Kidney (tissue), 14 donors: ENCODE data around the gene SLC35B1. TPM values are rescaled to one million over a fixed set of nuclear protein-coding genes. Genes with fewer than 3 reads are reported as not detected.
A peak's percentile ranks its signal among the peaks of the same experiment; 100 is the strongest.

Experiments used
- DNase-seq, 5 donors: peaks; one replicate each; pipeline ENCODE4 v3.0.0-alpha.2; 2013 to 2020
- FAIRE-seq: peaks from 2 replicates; lab custom pipeline; 2012; peaks lifted over from hg19 to GRCh38; lab: Jason Lieb, UNC
- H3K27ac ChIP-seq, 2 donors: one replicate each; pipeline ENCODE4 v1.7.0; 2013; ENCODE audit warnings: low read depth in 2 of 2, low read length in 2 of 2, inconsistent platforms in 1 of 2
- H3K27me3 ChIP-seq: one replicate; pipeline ENCODE4 v1.7.1; 2013; ENCODE audit warnings: low read length, inconsistent platforms; ENCODE audit not compliant: control insufficient read depth, insufficient read depth
- H3K36me3 ChIP-seq, 3 donors: one replicate each; pipeline versions ENCODE4 v1.7.0 to v1.7.1; 2013; ENCODE audit warnings: low read length in 3 of 3, control low read depth in 1 of 3, inconsistent platforms in 1 of 3; ENCODE audit not compliant: insufficient read depth in 3 of 3, control insufficient read depth in 2 of 3
- H3K4me1 ChIP-seq, 3 donors: one replicate each; pipeline versions ENCODE4 v1.7.0 to v1.7.1; 2013; ENCODE audit warnings: low read length in 3 of 3, inconsistent platforms in 1 of 3, low read depth in 1 of 3; ENCODE audit not compliant: control insufficient read depth in 2 of 3, insufficient read depth in 2 of 3
- H3K4me3 ChIP-seq, 3 donors: one replicate each; pipeline versions ENCODE4 v1.7.0 to v1.8.1; 2013; ENCODE audit warnings: low read length in 3 of 3, control low read depth in 1 of 3, inconsistent platforms in 1 of 3
- H3K9ac ChIP-seq, 3 donors: one replicate each; pipeline versions ENCODE4 v1.7.0 to v1.7.1; 2013; ENCODE audit warnings: low read length in 3 of 3, control low read depth in 1 of 3, inconsistent platforms in 1 of 3
- H3K9me3 ChIP-seq, 3 donors: one replicate each; pipeline versions ENCODE4 v1.7.0 to v1.7.1; 2013; ENCODE audit warnings: low read length in 3 of 3, control low read depth in 1 of 3, inconsistent platforms in 1 of 3; ENCODE audit not compliant: control insufficient read depth in 2 of 3, insufficient read depth in 1 of 3
- intact Hi-C: fragments of 100-400 bp; cut with DNase I; formaldehyde crosslinking; loops from one replicate; pipeline ENCODE4 v1.11.1; 2022
- polyA plus RNA-seq: library from polyadenylated mRNA; stranded (reverse); fragments of 350-450 nt; fragmentation: Illumina TruSeq; extraction: RNeasy Lipid Tissue Mini Kit (QIAGEN cat#74804); gene quantifications from one replicate; pipeline ENCODE4 v1.2.3, GENCODE V29; 2014; ENCODE audit warnings: low read depth, low replicate concordance; ENCODE audit not compliant: insufficient read depth
- total RNA-seq: library from RNA; stranded (reverse); fragmentation: NEBNext Ultra II Directional; extraction: Animal tissue kit (Norgen Biotek cat#: 25700); gene quantifications from one replicate; pipeline ENCODE4 v1.2.1, GENCODE V29; 2021
- TF ChIP-seq, protein P1 (sequence below): IDR thresholded peaks from 3 replicates; pipeline ENCODE4 v1.5.1; 2012; ENCODE audit warnings: mild to moderate bottlenecking, moderate library complexity, borderline replicate concordance; ENCODE audit not compliant: insufficient read depth; ENCODE audit errors: extremely low read depth
- donor health status: control.
- donor health status: control.
- donor health status: control.
- donor health status: control.
- donor health status: control.
- donor health status: DM: yes; HTN: yes; CAD: no.
- donor health status: Normal renal cell carcinoma (clear cell type).

Gene SLC35B1
- total and polyA plus RNA-seq, 2 donors from 2014 or later = 56.6 to 83.7 TPM

DNA sequence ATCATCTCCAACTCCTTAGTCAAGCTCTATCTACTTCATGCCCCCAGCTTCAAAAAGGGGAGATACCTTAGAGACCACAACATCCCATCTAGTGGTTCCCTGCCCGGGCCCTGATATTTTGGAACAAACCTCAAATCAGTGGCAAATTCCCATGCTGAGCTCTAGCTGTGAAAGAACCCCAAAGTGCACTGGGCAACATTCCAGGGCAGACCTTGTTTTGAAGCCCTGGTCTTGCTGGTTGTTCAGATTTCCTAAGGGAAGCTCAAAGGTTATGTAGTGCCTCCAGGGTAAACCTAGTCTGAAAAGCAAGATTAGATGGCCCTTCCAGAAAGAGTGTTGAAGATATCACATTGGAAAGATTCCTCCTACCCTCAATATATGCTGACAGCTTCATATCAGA, 39.9 kb upstream of the SLC35B1 start:
- Histone ChIP-seq H3K9me3 (no peaks in the 10 kb centered on the region), H3K9ac (no peak overlapping the region), H3K4me1 (peaks cover 0 to 22% (median 5%) of the 10 kb centered on the region in 3 donors), H3K4me3 (no peak overlapping the region), H3K36me3 (no peaks in the 10 kb centered on the region), H3K27ac (peak overlapping the region in 1 of 2 donors; percentile 32), H3K27me3 (no peaks in the 10 kb centered on the region)
- FAIRE-seq = no peak
- DNase-seq = no peak
- TF ChIP-seq, protein P1, sequence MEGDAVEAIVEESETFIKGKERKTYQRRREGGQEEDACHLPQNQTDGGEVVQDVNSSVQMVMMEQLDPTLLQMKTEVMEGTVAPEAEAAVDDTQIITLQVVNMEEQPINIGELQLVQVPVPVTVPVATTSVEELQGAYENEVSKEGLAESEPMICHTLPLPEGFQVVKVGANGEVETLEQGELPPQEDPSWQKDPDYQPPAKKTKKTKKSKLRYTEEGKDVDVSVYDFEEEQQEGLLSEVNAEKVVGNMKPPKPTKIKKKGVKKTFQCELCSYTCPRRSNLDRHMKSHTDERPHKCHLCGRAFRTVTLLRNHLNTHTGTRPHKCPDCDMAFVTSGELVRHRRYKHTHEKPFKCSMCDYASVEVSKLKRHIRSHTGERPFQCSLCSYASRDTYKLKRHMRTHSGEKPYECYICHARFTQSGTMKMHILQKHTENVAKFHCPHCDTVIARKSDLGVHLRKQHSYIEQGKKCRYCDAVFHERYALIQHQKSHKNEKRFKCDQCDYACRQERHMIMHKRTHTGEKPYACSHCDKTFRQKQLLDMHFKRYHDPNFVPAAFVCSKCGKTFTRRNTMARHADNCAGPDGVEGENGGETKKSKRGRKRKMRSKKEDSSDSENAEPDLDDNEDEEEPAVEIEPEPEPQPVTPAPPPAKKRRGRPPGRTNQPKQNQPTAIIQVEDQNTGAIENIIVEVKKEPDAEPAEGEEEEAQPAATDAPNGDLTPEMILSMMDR = no peak
- intact Hi-C loops = no loop called here

DNA sequence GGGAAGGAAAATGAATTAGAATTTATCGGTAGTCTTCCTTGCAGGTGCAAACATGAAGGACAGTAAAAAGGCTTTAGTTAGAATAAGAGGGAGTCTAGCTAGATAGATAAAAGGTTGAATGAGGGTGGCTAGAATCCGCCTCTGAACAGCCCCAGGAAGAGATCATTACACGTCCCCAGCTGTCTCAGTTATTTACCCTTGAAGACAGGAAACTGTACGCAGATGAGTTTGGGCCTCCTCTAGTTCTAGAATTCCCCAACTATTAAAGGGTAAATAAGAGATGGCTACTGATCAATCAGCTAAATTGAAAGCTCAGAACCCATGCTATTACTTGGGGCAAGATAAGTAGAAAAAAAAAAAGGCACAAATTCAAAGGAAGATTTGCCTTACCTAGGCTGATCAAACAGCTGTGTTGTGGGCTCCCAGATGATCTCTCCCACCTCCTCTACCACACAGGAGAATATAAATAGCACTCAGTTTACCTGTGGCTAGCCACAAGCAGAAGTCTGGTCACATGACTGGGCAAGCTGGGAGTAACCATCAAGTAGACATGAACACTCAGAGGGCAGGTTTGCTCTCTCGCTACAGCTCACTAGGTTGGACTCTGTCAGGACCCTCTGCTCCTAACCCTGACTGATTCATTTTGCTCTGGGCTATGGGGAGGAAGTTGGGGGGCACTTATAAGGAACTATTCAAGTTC, 39.2 kb upstream of the SLC35B1 start:
- H3K27me3 ChIP-seq = no peaks in the 10 kb centered on the region

DNA sequence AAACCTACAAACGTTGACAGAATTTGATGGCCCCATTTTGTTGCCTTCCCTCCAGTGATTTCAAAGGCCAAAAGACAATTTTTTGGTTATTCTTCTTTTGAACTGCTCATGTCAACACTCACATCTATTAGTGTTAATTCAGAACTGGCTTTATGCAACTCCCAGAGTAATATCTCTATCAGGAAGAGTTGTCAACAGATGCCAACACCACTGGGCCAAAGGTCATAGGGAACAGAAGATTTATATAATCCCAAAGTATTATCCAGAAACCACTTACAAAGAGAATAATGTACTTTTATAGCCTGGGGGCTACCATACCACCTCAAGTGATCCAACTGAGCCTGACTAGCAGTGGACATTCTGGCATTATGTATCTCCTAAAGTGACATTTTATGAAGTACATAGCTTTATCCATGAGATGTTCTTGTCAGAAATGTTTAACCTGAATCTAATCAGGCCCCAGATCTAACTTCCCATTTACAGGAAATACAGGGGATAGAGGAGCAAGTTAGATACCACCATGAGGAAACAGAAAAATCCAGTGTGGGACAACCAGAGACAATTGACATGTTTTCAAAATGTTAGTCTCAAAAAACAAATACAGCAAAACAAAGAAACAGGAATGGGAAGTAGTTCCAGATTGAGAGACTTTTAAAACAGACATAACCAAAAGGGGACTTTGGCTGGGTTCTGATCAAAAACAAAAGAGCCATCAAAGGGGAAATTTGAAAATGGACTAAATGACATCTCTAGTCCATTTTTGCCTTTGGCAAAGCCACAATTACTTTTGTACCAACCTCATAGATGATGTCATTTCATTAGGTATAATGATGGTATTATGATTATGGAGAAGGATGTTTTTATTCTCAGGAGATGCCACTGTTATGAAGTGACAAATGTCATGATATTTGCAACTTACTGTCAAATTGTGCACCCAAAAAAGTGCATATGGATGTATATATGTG, 37.7 kb upstream of the SLC35B1 start:
- H3K27me3 ChIP-seq = no peaks in the 10 kb centered on the region
- no peaks in the 10 kb centered on the region for H3K36me3 ChIP-seq
- H3K9me3 ChIP-seq = no peaks in the 10 kb centered on the region
- TF ChIP-seq, protein P1 = no peak
- intact Hi-C loops = no loop called here
- H3K4me1 ChIP-seq = peaks cover 0 to 28% (median 11%) of the 10 kb centered on the region in 3 donors
- no peak overlapping the region for H3K4me3 ChIP-seq
- peak overlapping the region in 1 of 2 donors; percentile 43 for H3K27ac ChIP-seq
- FAIRE-seq = no peak
- no peak for DNase-seq
- no peak overlapping the region for H3K9ac ChIP-seq

More for the DNA sequence above, 39.2 kb upstream of the SLC35B1 start:
- DNase-seq (no peak), FAIRE-seq (no peak)
- no peak overlapping the region for H3K4me3 ChIP-seq
- H3K9ac ChIP-seq = no peak overlapping the region
- no peaks in the 10 kb centered on the region for H3K9me3 ChIP-seq
- no peaks in the 10 kb centered on the region for H3K36me3 ChIP-seq
- intact Hi-C loops = no loop called here
- H3K4me1 ChIP-seq = peaks cover 0 to 25% (median 5%) of the 10 kb centered on the region in 3 donors
- TF ChIP-seq, protein P1 = no peak
- H3K27ac ChIP-seq = peak overlapping the region in 1 of 2 donors; percentile 36
